GM10248 (cell line): ENCODE measurements around the gene HPD.

Experiments
- CTCF ChIA-PET: fragments of 300-600 bp; sonication (Branson Sonifier 250); formaldehyde crosslinking; extraction: SDS; loops from one replicate; lab custom pipeline; 2021; ENCODE audit warnings: antibody characterized with exemption; lab: Yijun Ruan, JAX
- POLR2A ChIA-PET: fragments of 350-650 bp; sonication (Branson Sonifier 250); formaldehyde crosslinking; extraction: SDS; loops from one replicate; lab custom pipeline; 2020; ENCODE audit warnings: antibody characterized with exemption; lab: Yijun Ruan, JAX
- DNase-seq: peaks from one replicate; pipeline ENCODE4 v3.0.0; 2012; ENCODE audit errors: extremely low spot score
- TF ChIP-seq, protein P1 (sequence below): IDR thresholded peaks from 2 replicates; pipeline ENCODE4 v1.5.1; 2012; ENCODE audit warnings: mild to moderate bottlenecking, low read depth; ENCODE audit errors: extremely low read depth, missing control alignments, control extremely low read depth

HPD gene

GRCh38 chr12:121823727-121824115 lies 34.9 kb downstream of the HPD start:
- ChIA-PET CTCF (interaction anchor here (0.9 to 7.1 kb wide), 3 partner anchors 13 to 64 kb away, joined by 3 to 66 read pairs (median 6); no protein-coding TSS in a partner anchor), POLR2A (no interaction called here)
- TF ChIP-seq, protein P1, sequence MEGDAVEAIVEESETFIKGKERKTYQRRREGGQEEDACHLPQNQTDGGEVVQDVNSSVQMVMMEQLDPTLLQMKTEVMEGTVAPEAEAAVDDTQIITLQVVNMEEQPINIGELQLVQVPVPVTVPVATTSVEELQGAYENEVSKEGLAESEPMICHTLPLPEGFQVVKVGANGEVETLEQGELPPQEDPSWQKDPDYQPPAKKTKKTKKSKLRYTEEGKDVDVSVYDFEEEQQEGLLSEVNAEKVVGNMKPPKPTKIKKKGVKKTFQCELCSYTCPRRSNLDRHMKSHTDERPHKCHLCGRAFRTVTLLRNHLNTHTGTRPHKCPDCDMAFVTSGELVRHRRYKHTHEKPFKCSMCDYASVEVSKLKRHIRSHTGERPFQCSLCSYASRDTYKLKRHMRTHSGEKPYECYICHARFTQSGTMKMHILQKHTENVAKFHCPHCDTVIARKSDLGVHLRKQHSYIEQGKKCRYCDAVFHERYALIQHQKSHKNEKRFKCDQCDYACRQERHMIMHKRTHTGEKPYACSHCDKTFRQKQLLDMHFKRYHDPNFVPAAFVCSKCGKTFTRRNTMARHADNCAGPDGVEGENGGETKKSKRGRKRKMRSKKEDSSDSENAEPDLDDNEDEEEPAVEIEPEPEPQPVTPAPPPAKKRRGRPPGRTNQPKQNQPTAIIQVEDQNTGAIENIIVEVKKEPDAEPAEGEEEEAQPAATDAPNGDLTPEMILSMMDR: no peak
- DNase-seq: no peak

DNA sequence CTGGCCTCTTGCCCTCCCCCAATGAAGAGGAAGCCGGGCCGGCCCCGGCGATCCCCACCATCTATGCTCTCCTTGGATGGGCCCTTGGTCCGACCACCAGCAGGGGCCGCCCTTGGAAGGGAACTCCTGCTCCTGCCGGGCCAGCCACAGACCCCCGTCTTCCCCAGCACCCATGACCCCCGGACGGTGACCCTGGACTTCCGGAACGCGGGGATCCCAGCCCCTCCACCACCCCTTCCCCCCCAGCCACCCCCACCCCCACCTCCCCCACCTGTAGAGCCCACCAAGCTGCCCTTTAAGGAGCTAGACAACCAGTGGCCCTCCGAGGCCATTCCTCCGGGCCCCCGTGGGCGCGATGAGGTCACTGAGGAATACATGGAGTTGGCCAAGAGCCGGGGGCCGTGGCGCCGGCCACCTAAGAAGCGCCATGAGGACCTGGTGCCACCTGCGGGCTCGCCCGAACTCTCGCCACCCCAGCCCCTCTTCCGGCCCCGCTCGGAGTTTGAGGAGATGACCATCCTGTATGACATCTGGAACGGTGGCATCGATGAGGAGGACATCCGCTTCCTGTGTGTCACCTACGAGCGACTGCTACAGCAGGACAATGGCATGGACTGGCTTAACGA lies 35.4 kb downstream of the HPD start:
- TF ChIP-seq, protein P1: peak; percentile 19
- ChIA-PET POLR2A (no interaction called here), CTCF (interaction anchor here (0.9 to 7.1 kb wide), 3 partner anchors 12 to 29 kb away, joined by 5 to 66 read pairs (median 6); no protein-coding TSS in a partner anchor)
- no peak for DNase-seq

- no peak for DNase-seq
- POLR2A ChIA-PET: no interaction called here
- TF ChIP-seq, protein P1: no peak
- CTCF ChIA-PET: interaction anchor here (0.9 to 7.1 kb wide), 3 partner anchors 11 to 28 kb away, joined by 5 to 66 read pairs (median 13); no protein-coding TSS in a partner anchor
Measured at GRCh38 chr12:121822393-121823100, 36.1 kb downstream of the HPD start.

GRCh38 chr12:121820056-121820455 lies 38.6 kb downstream of the HPD start:
- no peak for DNase-seq
- POLR2A ChIA-PET: no interaction called here
- TF ChIP-seq, protein P1: no peak
- CTCF ChIA-PET: interaction anchor here (1.4 to 2.4 kb wide), 2 partner anchors 8 to 25 kb away, joined by 7 to 13 read pairs; no protein-coding TSS in a partner anchor

- no peak for DNase-seq
- ChIA-PET CTCF (no interaction called here), POLR2A (no interaction called here)
- TF ChIP-seq, protein P1: no peak
Measured at GRCh38 chr12:121819212-121819949, 39.3 kb downstream of the HPD start.

DNA sequence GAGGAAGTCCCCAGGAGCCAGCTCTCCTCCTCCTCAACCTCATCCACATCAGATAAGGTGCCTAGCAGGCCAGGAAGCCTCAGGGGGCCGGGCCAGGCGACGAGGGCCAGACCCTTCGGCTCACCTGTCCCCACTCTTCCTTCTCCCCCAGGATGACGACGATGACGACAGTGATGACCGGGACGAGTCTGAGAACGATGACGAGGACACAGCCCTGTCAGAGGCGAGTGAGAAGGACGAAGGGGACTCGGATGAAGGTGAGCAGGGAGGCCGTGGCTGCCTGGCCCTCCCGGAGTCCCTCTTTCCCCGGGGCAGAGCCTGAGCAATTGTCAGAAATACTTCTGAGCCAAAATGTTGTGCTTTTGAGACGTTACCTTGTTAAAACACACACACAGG lies 41.0 kb downstream of the HPD start:
- CTCF ChIA-PET: no interaction called here
- TF ChIP-seq, protein P1: no peak
- POLR2A ChIA-PET: no interaction called here
- no peak for DNase-seq
